H1 (cell line): ENCODE data around the gene ODAD3. TPM values are rescaled to one million over a fixed set of nuclear protein-coding genes. Genes with fewer than 3 reads are reported as not detected.

Source experiments
- GABPA ChIP-seq: IDR thresholded peaks from 2 replicates; pipeline ENCODE4 v1.6.1; 2011; ENCODE audit warnings: mild to moderate bottlenecking, low read length, moderate library complexity, borderline replicate concordance; ENCODE audit not compliant: insufficient read depth
- MAFK ChIP-seq: IDR thresholded peaks from 2 replicates; pipeline ENCODE4 v1.6.1; 2012; ENCODE audit warnings: low read depth, mild to moderate bottlenecking, improper control_type of control experiment, low read length
- polyA plus RNA-seq, 7 experiments: library from polyadenylated mRNA; depleted of rRNA in 3 of 7; stranded (reverse) in 5 of 7; unstranded in 2 of 7; fragments of >200 nt in 5 of 7; fragments of 200-250 nt in 2 of 7; gene quantifications; 1 replicate in 5 of 7; 2 replicates in 1 of 7; 4 replicates in 1 of 7; pipeline versions ENCODE4 v1.2.1 to v1.2.3, GENCODE V29; 2011 to 2013; ENCODE audit warnings: missing spikeins in 2 of 7, mixed read lengths in 2 of 7
- total RNA-seq: library from RNA; stranded (reverse); fragmentation: NEBNext Ultra II Directional; extraction: Animal tissue kit (Norgen Biotek cat#: 25700); gene quantifications from 2 replicates; pipeline ENCODE4 v1.2.1, GENCODE V29; 2021

ODAD3 gene
- total and polyA plus RNA-seq, 2 of the 8 experiments (the other 6 are each of a cell fraction or from before 2014, with no cell fraction given): 2.1 to 2.2 TPM

DNA sequence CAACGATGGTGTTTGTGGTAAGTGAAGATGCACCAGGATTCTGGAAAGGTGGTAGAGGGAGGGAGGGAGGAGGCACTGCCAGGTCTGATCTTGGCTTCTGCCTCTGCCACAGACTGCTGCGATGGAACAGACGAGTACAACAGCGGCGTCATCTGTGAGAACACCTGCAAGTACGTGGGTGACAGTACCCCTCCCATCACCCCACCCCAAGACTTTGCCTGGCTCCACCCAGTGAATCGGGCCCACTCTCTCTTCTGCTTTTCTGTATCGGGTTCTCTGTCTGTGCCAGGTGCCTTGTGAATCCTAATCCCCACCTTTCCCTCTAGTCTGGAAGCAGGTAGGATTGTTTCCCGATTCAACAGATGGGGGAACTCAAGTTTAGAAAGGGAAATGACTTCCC, 3.0 kb upstream of the ODAD3 start (continued):
- TF ChIP-seq GABPA (no peak), MAFK (no peak)
